OCI-LY1 (cell line): ENCODE data around the gene SLC38A8.

Experiments used
- EZH2 ChIP-seq: fragments of 200-600 bp; sonication (generic), shearing (Covaris generic); IDR thresholded peaks from 2 replicates; pipeline ENCODE4 v1.8.0; 2017; ENCODE audit warnings: borderline replicate concordance, mixed run types, mild to moderate bottlenecking, antibody characterized with exemption, low read length, moderate library complexity, mixed read lengths
- TF ChIP-seq, protein P1 (sequence below): fragments of 200-600 bp; sonication (generic), shearing (Covaris generic); IDR thresholded peaks from 2 replicates; pipeline ENCODE4 v1.5.1; 2017; ENCODE audit warnings: mild to moderate bottlenecking, antibody characterized with exemption, low read length, moderate library complexity, mixed read lengths

DNA sequence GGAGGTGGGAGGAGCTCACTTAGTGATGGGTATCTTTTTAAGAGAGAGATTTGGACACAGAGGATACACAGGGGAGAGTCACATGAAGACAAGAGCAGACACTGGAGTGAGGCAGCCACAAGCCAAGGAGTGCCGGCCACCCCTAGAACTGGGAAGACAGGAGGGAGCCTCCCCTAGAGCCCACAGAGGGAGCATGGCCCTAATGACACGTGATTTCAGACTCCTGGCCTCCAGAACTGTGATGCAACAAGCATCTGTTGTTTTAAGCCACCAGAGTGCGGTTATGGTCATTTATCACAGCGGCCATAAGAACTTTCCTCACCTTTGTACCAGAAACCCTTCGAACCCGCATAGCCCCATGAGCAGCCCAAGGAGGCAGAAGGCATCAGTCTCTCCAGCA is 33.3 kb downstream of the SLC38A8 start:
- TF ChIP-seq, protein P1, sequence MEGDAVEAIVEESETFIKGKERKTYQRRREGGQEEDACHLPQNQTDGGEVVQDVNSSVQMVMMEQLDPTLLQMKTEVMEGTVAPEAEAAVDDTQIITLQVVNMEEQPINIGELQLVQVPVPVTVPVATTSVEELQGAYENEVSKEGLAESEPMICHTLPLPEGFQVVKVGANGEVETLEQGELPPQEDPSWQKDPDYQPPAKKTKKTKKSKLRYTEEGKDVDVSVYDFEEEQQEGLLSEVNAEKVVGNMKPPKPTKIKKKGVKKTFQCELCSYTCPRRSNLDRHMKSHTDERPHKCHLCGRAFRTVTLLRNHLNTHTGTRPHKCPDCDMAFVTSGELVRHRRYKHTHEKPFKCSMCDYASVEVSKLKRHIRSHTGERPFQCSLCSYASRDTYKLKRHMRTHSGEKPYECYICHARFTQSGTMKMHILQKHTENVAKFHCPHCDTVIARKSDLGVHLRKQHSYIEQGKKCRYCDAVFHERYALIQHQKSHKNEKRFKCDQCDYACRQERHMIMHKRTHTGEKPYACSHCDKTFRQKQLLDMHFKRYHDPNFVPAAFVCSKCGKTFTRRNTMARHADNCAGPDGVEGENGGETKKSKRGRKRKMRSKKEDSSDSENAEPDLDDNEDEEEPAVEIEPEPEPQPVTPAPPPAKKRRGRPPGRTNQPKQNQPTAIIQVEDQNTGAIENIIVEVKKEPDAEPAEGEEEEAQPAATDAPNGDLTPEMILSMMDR = no peak
- no peak for TF ChIP-seq EZH2
